Retina (tissue), 1 donor: ENCODE data around the gene MAP4K2.
"Not testable (repeated sequence)": the region's sequence is repeated elsewhere in the genome, so short reads cannot be mapped to it uniquely, and the experiment has no call there.

Source experiments
- DNase-seq: peaks from one replicate; pipeline ENCODE4 v3.0.0-alpha.2; 2016

MAP4K2 gene

GRCh38 chr11:64838600-64839334 lies 35.8 kb upstream of the MAP4K2 start:
- no peak for DNase-seq

DNA sequence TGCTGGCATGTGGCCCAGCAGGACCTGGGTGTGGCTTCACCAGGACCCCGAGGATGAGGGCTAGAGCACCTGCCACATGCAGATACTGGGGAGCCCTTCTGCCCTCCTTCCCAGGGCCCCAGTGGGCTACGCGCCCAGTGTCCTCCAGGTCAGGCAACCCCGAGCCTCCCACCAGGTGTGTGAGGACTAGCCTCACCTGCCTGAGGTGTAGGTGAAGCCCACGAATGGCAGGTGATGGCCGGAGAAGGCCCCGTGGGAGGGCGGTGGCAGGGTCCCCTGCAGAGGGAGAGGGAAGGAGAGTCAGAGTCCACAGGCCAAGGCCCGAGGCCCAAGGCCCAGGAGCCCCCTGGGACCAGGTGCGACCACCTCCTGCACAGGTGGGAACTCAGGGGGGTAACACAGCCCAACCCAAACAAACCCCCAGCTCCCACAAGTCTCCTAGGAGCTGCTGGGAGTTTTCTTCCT lies 34.9 kb upstream of the MAP4K2 start:
- DNase-seq: no peak

DNA sequence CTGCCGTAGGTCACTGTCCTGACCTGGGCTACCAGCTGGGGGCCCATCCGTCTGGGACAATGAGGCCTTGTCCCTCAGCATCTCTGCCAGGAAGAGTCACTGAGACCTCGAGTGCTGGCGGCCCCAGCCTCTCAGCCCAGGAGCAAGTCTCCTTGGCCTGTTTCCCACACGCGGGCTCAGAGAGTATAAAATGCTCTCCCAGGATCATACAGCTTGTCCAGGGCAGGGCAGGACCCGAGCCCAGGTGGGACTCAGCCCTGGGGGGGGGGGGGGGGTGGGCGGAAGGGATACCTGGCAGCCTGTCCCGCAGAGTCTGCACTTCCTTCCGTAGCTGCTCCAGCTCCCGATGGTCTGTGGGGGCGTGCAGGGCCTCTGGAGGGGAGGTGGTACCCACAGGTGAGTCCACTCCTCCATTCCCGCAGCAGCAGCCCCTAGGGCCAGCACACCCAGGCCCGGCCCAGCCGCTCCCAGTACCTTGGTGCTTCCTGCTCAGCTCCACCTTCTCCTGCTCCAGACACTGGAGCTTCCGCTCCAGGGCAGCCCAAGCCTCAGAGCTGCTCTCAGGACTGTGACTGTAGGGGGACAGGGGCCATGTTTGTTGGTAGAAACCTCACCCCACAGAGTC lies 33.5 kb upstream of the MAP4K2 start:
- no peak for DNase-seq

GRCh38 chr11:64835616-64836447 lies 32.8 kb upstream of the MAP4K2 start:
- DNase-seq: no peak

DNA sequence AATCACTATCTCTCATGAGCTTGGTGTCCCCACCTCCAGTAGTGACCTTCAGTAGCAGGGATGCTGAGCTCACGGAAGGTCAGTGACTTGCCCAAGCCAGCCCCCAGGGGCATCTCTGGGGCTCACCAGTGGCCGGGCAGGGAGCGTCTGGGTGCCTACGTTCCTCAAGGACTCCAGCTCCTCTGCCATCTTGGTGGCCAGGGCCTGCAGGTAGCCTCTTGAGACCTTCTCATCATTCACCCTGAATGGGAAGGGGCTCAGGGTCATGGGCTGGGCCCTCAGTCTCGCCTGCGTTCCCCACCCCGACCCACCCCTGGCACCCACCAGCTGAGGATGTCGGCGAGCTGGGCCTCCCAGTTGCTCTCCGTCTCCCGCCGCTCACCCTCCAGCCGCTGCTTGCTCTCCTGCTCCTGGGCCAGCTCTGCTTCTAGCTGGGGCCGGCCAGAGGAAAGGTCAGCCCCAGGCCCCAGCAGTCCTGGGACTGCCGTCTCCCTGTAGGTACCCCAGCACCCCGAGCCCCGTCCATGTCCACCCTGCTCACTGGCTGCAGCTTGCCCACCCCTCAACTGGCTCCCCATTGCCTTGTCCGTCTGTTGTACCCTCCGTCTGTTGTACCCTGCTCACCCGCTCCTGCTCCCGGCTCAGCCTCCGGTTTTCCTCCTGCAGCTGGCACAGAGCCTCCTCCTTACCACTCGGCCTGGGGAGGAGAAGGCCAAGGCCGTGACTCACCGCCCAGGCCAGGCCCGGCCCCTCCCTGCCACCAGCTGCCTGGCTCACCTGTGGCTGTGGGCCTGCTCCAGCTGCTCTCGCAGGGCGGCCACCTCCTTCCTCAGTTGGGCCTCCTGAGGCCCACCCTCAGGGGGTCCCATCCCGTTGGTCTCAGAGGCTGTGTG lies 32.0 kb upstream of the MAP4K2 start:
- DNase-seq: no peak

GRCh38 chr11:64834031-64834722 lies 31.2 kb upstream of the MAP4K2 start:
- DNase-seq: no peak

DNA sequence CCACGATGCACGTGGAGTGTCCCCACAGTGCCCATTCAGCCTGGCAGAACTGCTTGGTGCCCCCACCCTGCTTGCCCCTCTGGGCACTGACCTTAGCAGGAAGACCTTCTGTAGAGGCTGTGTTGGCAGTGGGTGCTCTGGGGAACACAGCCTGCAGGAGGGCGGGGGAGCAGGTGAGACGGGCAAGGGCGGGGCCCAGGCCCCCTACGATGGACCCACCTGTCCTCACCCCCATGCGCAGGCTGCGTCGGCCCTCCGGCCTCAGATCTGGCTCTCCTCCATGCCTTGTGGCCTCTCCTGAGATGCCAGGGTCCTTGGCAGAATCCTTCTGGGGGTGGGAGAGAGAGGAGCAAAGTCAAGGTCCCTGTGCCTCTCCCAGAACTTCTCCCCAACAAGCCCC lies 30.5 kb upstream of the MAP4K2 start:
- no peak for DNase-seq

DNA sequence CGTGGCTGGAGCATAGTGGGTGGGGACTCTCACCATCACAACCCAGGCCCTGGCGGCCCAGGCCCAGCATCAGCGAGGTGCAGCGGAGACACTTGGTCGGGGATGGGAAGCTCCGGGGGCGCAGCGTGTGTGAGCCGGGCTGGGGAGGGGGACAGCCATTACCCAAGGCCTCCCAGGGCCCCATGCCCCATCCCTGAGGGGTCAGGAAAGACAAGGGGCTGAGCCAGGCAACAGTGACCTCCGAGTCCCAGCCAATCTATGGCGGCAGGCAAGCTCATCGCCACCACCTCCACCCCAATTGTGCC lies 30.1 kb upstream of the MAP4K2 start:
- DNase-seq: no peak

- DNase-seq: no peak
Observed at GRCh38 chr11:64832467-64833197, 29.6 kb upstream of the MAP4K2 start.

DNA sequence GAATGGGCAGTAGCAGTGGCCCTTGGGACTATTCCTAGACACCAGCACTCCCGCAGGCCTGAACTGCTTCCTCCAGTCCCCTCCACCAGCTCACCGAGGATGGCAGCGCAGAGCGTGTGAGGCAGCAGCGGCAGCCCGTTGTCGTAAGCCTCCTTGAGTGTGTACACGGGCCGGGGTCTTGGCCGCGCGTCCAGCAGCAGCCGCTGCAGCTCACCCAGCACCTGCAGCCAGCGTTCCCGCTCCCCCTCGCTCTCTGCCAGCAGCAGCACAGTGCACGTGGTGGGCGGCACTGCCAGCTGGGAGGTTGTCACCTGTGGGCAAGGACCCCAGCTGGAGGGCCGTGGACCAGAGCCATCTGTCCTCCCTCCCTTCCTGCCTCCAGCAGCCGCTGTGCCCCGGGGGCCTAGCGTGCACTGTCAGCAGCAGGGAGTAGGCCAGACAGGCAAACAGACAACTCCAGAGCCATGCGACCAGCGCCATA lies 28.4 kb upstream of the MAP4K2 start:
- peak; percentile 62 for DNase-seq

DNA sequence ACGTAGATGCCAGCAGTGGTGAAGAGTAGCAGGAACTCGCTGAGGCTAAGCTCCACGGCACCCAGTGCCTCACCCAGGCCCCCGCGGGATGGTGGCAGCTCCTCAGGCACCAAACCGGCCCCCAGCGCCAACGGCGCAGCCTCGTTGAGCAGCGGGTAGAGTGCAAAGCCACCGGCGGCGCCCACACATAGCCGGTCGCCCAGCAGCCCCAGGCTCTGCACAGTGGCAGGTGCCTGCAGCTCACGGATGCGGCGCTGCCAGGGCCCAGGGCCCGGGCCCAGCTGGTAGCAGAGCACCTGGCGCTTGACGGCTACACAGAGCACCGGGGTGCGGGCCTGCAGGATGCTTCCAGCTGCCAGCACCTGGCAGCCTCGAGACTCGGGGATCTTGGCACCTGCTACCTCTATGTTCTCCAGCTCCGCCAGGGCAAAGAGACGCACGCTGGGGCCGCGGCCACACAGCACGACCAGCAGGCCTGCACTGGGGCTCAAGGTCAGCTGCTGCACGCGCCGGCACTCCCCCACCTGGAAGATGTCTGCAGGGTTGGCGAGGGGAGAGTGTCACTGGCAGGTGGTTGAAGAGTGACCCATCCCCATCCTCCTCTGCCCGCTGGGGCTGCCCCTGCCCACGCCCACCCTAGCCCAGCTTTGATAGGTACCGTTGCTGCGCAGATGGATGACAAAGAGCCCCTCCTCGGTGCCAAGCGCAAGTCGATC lies 26.7 kb upstream of the MAP4K2 start:
- DNase-seq: no peak

DNA sequence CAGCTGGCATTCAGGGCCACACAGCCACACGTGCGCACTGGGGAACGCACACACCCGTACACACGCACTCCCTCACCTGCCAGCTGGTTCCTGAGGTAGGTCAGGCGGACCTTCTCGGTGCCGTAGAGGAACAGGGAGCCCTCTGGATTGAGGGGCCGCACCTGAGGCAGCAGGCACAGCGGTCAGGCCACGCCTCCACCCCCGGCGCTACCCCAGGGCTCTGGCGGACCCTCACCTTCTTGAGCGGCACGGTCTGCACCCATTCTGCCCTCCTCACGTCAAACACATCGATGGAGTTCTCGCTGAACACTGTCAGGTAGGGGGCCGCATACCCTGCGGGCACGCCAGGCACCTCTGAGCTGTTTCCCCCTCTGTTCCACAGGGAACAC lies 24.4 kb upstream of the MAP4K2 start:
- no peak for DNase-seq

- no peak for DNase-seq
Observed at GRCh38 chr11:64826578-64827450, 23.8 kb upstream of the MAP4K2 start.

GRCh38 chr11:64826062-64826461 lies 23.0 kb upstream of the MAP4K2 start:
- DNase-seq: no peak

GRCh38 chr11:64823568-64824119 lies 20.6 kb upstream of the MAP4K2 start:
- no peak for DNase-seq

DNA sequence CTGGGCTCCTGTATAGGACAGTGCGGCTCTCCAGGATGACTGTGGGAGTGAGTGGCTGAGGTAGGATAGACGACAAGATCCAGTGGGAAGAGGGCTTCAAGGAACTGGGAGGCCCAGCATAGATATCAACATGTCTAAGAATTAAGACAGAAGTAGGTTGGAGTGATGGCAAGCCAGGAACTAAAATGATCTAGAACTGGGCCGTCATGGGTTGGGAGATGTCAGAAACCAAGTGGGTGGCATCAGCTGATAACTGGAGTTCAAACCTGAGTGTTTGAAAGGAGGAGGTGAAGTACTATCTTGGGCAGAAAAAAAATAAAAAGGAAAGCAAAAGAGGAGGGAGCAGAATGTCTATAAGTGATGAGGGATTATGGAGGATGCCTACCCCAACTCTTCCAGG lies 14.5 kb upstream of the MAP4K2 start:
- DNase-seq: no peak

GRCh38 chr11:64815433-64815832 lies 12.4 kb upstream of the MAP4K2 start:
- DNase-seq: not testable (repeated sequence)

- no peak for DNase-seq
Observed at GRCh38 chr11:64814712-64815187, 11.7 kb upstream of the MAP4K2 start.

- DNase-seq: no peak
Observed at GRCh38 chr11:64813826-64814225, 10.8 kb upstream of the MAP4K2 start.
